B cell (primary cell): ENCODE measurements around the gene SYNE2. TPM values are rescaled to one million over a fixed set of nuclear protein-coding genes. Genes with fewer than 3 reads are reported as not detected.

ENCODE experiments used
- ATAC-seq: fragments of 200-7000 bp; cut with Tn5 transposase; one replicate; pipeline ENCODE4 v1.10.0; 2021; ENCODE audit warnings: low read depth, mild to moderate bottlenecking, moderate number of reproducible peaks, moderate library complexity
- CTCF ChIA-PET: fragments of 350-600 bp; sonication (Branson Sonifier 250); formaldehyde crosslinking; loops from one replicate; lab custom pipeline; 2021; ENCODE audit warnings: antibody characterized with exemption, inconsistent platforms; lab: Charles Lee
- POLR2A ChIA-PET: fragments of 350-600 bp; sonication (Branson Sonifier 250); formaldehyde crosslinking; loops from one replicate; lab custom pipeline; 2021; ENCODE audit warnings: antibody characterized with exemption; lab: Charles Lee
- DNase-seq: peaks from one replicate; pipeline ENCODE4 v3.0.0; 2013
- H2AFZ ChIP-seq: 2 replicates; pipeline ENCODE4 v1.6.1; 2012; ENCODE audit warnings: mild to moderate bottlenecking, low read depth, low read length; ENCODE audit not compliant: insufficient read depth, poor library complexity, severe bottlenecking
- H3K27ac ChIP-seq, 2 donors: 1 replicate in 1 of 2; 2 replicates in 1 of 2; pipeline ENCODE4 v1.5.1; 2012 to 2013; ENCODE audit warnings: low read length in 2 of 2, mild to moderate bottlenecking in 2 of 2, moderate library complexity in 1 of 2
- H3K27me3 ChIP-seq, 4 experiments: fragments of 200-600 bp in 1 of 4; sonication (generic) in 1 of 4; replicated peaks in 1 of 4; 1 replicate in 2 of 4; 2 replicates in 2 of 4; pipeline versions ENCODE4 v1.6.1 to v1.7.0; 2013 to 2016; ENCODE audit warnings: low read length in 3 of 4, mild to moderate bottlenecking in 2 of 4, mixed read lengths in 1 of 4, moderate library complexity in 1 of 4; ENCODE audit not compliant: insufficient read depth in 4 of 4, control insufficient read depth in 3 of 4; ENCODE audit errors: control extremely low read depth in 1 of 4
- H3K36me3 ChIP-seq, 2 experiments: replicated peaks in 1 of 2; 1 replicate in 1 of 2; 2 replicates in 1 of 2; pipeline versions ENCODE4 v1.6.1 to v1.7.1; 2013; ENCODE audit warnings: low read length in 1 of 2; ENCODE audit not compliant: insufficient read depth in 2 of 2, control insufficient read depth in 1 of 2; ENCODE audit errors: control extremely low read depth in 1 of 2, extremely low read depth in 1 of 2
- H3K4me1 ChIP-seq, 2 donors: fragments of 200-600 bp in 1 of 2; sonication (generic) in 1 of 2; 1 replicate in 1 of 2; 2 replicates in 1 of 2; pipeline versions ENCODE4 v1.5.1 to v1.6.1; 2013 to 2017; ENCODE audit warnings: low read length in 2 of 2; ENCODE audit not compliant: control insufficient read depth in 2 of 2, insufficient read depth in 2 of 2
- H3K4me2 ChIP-seq: replicated peaks from 2 replicates; pipeline ENCODE3; 2012; ENCODE audit warnings: mild to moderate bottlenecking, low read depth, low read length; ENCODE audit not compliant: poor library complexity, severe bottlenecking
- H3K4me3 ChIP-seq, 5 experiments: fragments of 200-600 bp in 1 of 5; sonication (generic) in 1 of 5; 1 replicate in 3 of 5; 2 replicates in 2 of 5; pipeline versions ENCODE4 v1.5.1 to v1.7.0; 2011 to 2016; ENCODE audit warnings: low read length in 4 of 5, mild to moderate bottlenecking in 4 of 5, low read depth in 2 of 5, control low read depth in 1 of 5, moderate library complexity in 1 of 5; ENCODE audit not compliant: insufficient read depth in 1 of 5; ENCODE audit errors: control extremely low read depth in 1 of 5, extremely low read depth in 1 of 5
- H3K79me2 ChIP-seq: fragments of 200-600 bp; sonication (generic); one replicate; pipeline ENCODE4 v1.6.0; 2016; ENCODE audit warnings: low read length; ENCODE audit not compliant: control insufficient read depth, insufficient read depth
- H3K9ac ChIP-seq: fragments of 200-600 bp; sonication (generic); 2 replicates; pipeline ENCODE4 v1.6.1; 2017; ENCODE audit warnings: mild to moderate bottlenecking, low read length, moderate library complexity
- H3K9me3 ChIP-seq, 3 donors: one replicate each; pipeline versions ENCODE4 v1.6.1 to v1.7.1; 2013; ENCODE audit warnings: low read length in 2 of 3; ENCODE audit not compliant: control insufficient read depth in 2 of 3, insufficient read depth in 1 of 3; ENCODE audit errors: control extremely low read depth in 1 of 3
- H4K20me1 ChIP-seq: 2 replicates; pipeline ENCODE4 v1.6.0; 2012; ENCODE audit warnings: mild to moderate bottlenecking, low read length; ENCODE audit not compliant: insufficient read depth, control insufficient read depth, poor library complexity, severe bottlenecking
- H3K27ac Mint-ChIP-seq: one replicate; pipeline ENCODE4 v1.8.0; 2021; ENCODE audit warnings: mixed read lengths
- H3K27me3 Mint-ChIP-seq: one replicate; pipeline ENCODE4 v1.8.0; 2021; ENCODE audit warnings: mixed read lengths
- H3K4me1 Mint-ChIP-seq: one replicate; pipeline ENCODE4 v1.8.0; 2021; ENCODE audit warnings: mixed read lengths
- H3K4me3 Mint-ChIP-seq: one replicate; pipeline ENCODE4 v1.8.0; 2021; ENCODE audit warnings: mixed read lengths
- H3K9me3 Mint-ChIP-seq: one replicate; pipeline ENCODE4 v1.8.0; 2022; ENCODE audit warnings: mixed read lengths; ENCODE audit not compliant: insufficient read depth
- CTCF ChIP-seq: fragments of 200-600 bp; IDR thresholded peaks from one replicate; pipeline ENCODE4 v1.8.0; 2022; ENCODE audit warnings: antibody characterized with exemption, mild to moderate bottlenecking
- EZH2 ChIP-seq: IDR thresholded peaks from 2 replicates; pipeline ENCODE4 v1.6.1; 2012; ENCODE audit warnings: borderline replicate concordance, low read depth, mild to moderate bottlenecking, moderate library complexity, low read length; ENCODE audit not compliant: insufficient read depth, poor library complexity, severe bottlenecking
- WGBS: methylation state at CpG from one replicate; pipeline ENCODE4 v1.1.5; 2013; ENCODE audit warnings: missing lambda C conversion rate; ENCODE audit not compliant: insufficient coverage; 5-methylcytosine and 5-hydroxymethylcytosine counted together
- intact Hi-C: fragments of 100-400 bp; cut with micrococcal nuclease; formaldehyde crosslinking; loops from one replicate; pipeline ENCODE4 v1.10.0; 2022
- polyA plus RNA-seq: library from polyadenylated mRNA; depleted of rRNA; stranded (reverse); fragments of >200 nt; gene quantifications from 2 replicates; pipeline ENCODE4 v1.2.3, GENCODE V29; 2012
- total RNA-seq, 2 donors: library from RNA; stranded (reverse); fragments of 120-200 nt in 1 of 2; gene quantifications; 1 replicate in 1 of 2; 2 replicates in 1 of 2; pipeline versions ENCODE4 v1.2.3 to v1.2.4, GENCODE V29; 2013 to 2022

Gene SYNE2
- total and polyA plus RNA-seq, 2 donors (not counting 1 experiment from before 2014, with no cell fraction given) = 39.5 to 105 TPM

- H3K79me2 ChIP-seq = peaks cover 2% of the 10 kb centered on the region
- Mint-ChIP-seq H3K9me3 (peaks cover 2% of the 10 kb centered on the region), H3K4me3 (no peak overlapping the region), H3K4me1 (peaks cover 4% of the 10 kb centered on the region), H3K27me3 (no peaks in the 10 kb centered on the region), H3K27ac (no peak overlapping the region)
- ATAC-seq = no peak
- no peak overlapping the region for H3K4me2 ChIP-seq
- no peak overlapping the region for H3K27ac ChIP-seq
- no peaks in the 10 kb centered on the region for H3K9me3 ChIP-seq
- no peak overlapping the region for H3K4me3 ChIP-seq
- H3K36me3 ChIP-seq = no peaks in the 10 kb centered on the region
- ChIA-PET POLR2A (interaction anchor here (0.6 kb wide), 1 partner anchor 69 kb away, joined by 3 read pairs; no protein-coding TSS in a partner anchor), CTCF (no interaction called here)
- H4K20me1 ChIP-seq = no peaks in the 10 kb centered on the region
- H3K9ac ChIP-seq = no peak overlapping the region
- H2AFZ ChIP-seq = no peak overlapping the region
- intact Hi-C loops = no loop called here
- DNase-seq = no peak
- no peaks in the 10 kb centered on the region for H3K27me3 ChIP-seq
- H3K4me1 ChIP-seq = peaks cover 10 to 11% of the 10 kb centered on the region in 2 donors
- TF ChIP-seq EZH2 = no peak
- TF ChIP-seq CTCF = no peak
- 100% methylated on average over 2 of the region's 3 CpGs for WGBS
Observed at GRCh38 chr14:63933711-63934110, 80.9 kb downstream of the SYNE2 start.

- Histone ChIP-seq H3K79me2 (no peaks in the 10 kb centered on the region), H3K4me2 (peak overlapping the region; percentile 13), H3K27me3 (no peaks in the 10 kb centered on the region), H3K4me3 (no peak overlapping the region), H3K36me3 (peaks cover 0 to 3% of the 10 kb centered on the region in 2 experiments), H2AFZ (no peak overlapping the region), H3K9me3 (no peaks in the 10 kb centered on the region), H4K20me1 (no peaks in the 10 kb centered on the region), H3K9ac (no peak overlapping the region), H3K4me1 (peaks cover 10 to 12% of the 10 kb centered on the region in 2 donors), H3K27ac (no peak overlapping the region)
- TF ChIP-seq CTCF = no peak
- no peak for TF ChIP-seq EZH2
- Mint-ChIP-seq H3K4me3 (no peak overlapping the region), H3K4me1 (peaks cover 2% of the 10 kb centered on the region), H3K27ac (no peak overlapping the region), H3K27me3 (no peaks in the 10 kb centered on the region), H3K9me3 (no peaks in the 10 kb centered on the region)
- DNase-seq = no peak
- ATAC-seq = no peak
- 75% methylated on average over 7 of the region's 9 CpGs for WGBS
- intact Hi-C loops = no loop called here
- POLR2A ChIA-PET = no interaction called here
- CTCF ChIA-PET = interaction anchor here (1.4 kb wide), 1 partner anchor 86 kb away, joined by 4 read pairs; the partner anchor contains the start of gene SYNE2
Observed at GRCh38 chr14:63938198-63939005, 85.6 kb downstream of the SYNE2 start.
